ENCODE results near the gene ABCA13. TPM values are rescaled to one million over a fixed set of nuclear protein-coding genes. Genes with fewer than 3 reads are reported as not detected.
"Not testable (repeated sequence)": the region's sequence is repeated elsewhere in the genome, so short reads cannot be mapped to it uniquely, and the experiment has no call there.

Gene ABCA13
- total RNA-seq, 1 donor from 2014 or later = 0.60 TPM

DNA sequence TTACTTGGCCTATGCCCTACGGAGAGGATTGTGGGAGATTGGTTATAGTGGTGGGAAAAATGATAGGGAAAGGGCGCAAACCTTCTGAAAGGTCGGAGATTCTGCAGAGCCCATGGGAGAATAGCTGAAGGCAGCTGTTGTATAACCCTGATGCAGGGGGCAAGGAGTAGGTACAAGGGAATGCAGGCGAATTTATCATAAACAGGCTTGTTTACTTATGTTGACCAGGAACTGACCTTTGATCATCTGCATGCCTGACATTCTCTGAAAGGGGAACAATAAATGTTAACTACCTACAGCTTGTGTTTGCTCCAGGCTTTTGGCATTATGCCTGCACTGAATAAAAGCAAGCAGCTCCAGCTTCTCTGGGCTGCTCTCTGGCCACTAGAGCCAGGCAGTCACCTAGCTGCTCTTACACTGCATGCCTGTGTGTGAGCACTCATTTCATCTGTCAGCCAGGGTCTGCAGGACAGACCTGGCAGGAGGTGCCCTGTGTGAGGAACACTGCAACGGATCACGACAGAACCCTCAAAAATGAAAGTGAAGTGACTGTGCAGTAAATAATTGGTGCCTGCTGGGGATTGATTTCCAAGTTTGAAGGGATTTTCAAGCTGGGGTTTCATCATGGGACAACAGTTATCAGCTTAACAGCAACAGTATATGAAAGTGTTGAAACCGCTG lies 31.1 kb upstream of the ABCA13 start:
- TF ChIP-seq, protein P1, sequence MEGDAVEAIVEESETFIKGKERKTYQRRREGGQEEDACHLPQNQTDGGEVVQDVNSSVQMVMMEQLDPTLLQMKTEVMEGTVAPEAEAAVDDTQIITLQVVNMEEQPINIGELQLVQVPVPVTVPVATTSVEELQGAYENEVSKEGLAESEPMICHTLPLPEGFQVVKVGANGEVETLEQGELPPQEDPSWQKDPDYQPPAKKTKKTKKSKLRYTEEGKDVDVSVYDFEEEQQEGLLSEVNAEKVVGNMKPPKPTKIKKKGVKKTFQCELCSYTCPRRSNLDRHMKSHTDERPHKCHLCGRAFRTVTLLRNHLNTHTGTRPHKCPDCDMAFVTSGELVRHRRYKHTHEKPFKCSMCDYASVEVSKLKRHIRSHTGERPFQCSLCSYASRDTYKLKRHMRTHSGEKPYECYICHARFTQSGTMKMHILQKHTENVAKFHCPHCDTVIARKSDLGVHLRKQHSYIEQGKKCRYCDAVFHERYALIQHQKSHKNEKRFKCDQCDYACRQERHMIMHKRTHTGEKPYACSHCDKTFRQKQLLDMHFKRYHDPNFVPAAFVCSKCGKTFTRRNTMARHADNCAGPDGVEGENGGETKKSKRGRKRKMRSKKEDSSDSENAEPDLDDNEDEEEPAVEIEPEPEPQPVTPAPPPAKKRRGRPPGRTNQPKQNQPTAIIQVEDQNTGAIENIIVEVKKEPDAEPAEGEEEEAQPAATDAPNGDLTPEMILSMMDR (conservative IDR thresholded peaks at IDR 0.05) = no peak
- Mint-ChIP-seq H3K36me3 (no peaks in the 10 kb centered on the region), H3K27ac (peak overlapping the region; percentile 19), H3K4me1 (ENCODE audit: unreplicated experiment) (peaks cover 5% of the 10 kb centered on the region), H3K9me3 (peaks cover 11% of the 10 kb centered on the region), H3K27me3 (no peaks in the 10 kb centered on the region), H3K4me3 (no peak overlapping the region)
- no peak for DNase-seq (ENCODE audit: extremely low spot score, unreplicated experiment)

DNA sequence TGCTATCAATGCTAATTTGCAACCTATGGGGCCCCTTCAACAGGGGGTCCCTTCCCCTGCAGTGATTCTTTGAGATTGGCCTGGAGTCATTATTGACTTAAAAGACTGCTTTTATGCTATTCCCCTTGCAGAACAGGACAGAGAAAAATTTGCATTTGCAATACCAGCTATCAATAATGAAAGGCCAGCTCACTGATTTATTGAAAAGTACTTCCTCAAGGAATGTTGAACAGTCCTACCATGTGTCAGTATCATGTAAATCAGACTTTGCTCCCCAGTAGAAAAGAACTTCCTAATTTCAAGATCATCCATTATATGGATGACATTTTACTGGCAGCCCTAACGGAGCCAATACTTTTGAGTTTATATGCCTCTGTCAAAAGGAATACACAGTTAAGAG lies 29.7 kb upstream of the ABCA13 start:
- Mint-ChIP-seq H3K4me1 (ENCODE audit: unreplicated experiment) (peaks cover 5% of the 10 kb centered on the region), H3K27me3 (no peaks in the 10 kb centered on the region), H3K36me3 (no peaks in the 10 kb centered on the region), H3K4me3 (no peak overlapping the region), H3K9me3 (peaks cover 13% of the 10 kb centered on the region), H3K27ac (no peak overlapping the region)
- no peak for DNase-seq (ENCODE audit: extremely low spot score, unreplicated experiment)
- TF ChIP-seq, protein P1 (conservative IDR thresholded peaks at IDR 0.05) = no peak

DNA sequence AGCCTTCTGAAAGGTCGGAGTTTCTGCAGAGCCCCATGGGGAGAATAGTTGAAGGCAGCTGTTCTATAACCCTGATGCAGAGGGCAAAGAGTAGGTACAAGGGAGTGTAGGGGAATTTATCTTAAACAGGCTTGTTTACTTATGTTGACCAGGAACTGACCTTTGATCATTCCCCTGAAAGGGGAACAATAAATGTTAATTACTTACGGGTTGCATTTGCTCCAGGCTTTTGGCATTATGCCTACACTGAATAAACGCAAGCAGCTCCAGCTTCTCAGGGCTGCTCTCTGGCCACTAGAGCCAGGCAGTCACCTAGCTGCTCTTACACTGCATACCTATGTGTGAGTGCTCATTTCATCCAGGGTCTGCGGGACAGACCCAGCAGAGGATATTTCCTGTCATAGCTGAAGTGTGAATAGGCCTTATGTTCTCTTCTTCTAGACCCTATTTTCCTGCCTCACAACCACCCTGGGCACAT lies 26.9 kb upstream of the ABCA13 start:
- peaks cover 5% of the 10 kb centered on the region for H3K27me3 Mint-ChIP-seq
- no peak for DNase-seq (ENCODE audit: extremely low spot score, unreplicated experiment)
- H3K4me3 Mint-ChIP-seq = no peak overlapping the region
- H3K9me3 Mint-ChIP-seq = peaks cover 13% of the 10 kb centered on the region
- TF ChIP-seq, protein P1 (conservative IDR thresholded peaks at IDR 0.05) = no peak
- no peaks in the 10 kb centered on the region for H3K36me3 Mint-ChIP-seq
- no peak overlapping the region for H3K27ac Mint-ChIP-seq
- H3K4me1 Mint-ChIP-seq (ENCODE audit: unreplicated experiment) = peaks cover 11% of the 10 kb centered on the region

DNA sequence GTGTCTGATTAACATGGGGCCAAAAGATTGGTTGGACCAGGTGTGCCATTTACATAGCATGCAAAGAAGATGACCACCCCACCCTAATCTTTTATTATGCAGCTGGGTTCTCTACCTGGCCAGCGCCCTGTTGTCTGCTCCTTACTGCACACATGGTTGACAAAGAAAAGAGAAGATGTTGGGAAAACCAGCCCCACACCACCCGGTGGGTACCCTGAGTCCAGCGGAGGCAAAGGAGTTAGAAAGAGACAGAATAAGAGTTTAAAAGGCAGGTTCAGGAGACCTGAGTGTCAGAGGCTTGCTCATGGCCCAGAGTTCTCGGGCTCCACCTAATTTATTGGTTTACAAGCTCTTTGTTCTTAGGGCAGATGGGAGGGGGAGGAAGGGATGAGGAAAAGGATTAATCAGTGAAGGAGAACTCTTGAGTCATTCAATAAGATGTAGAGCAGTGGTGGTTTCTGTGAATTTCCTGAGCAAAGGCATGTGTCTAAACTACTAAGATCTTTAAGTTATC lies 24.1 kb upstream of the ABCA13 start:
- Mint-ChIP-seq H3K4me3 (peak overlapping the region; percentile 13), H3K27ac (peak overlapping the region; percentile 7), H3K36me3 (no peaks in the 10 kb centered on the region), H3K27me3 (peaks cover 10% of the 10 kb centered on the region), H3K4me1 (ENCODE audit: unreplicated experiment) (peaks cover 11% of the 10 kb centered on the region), H3K9me3 (peaks cover 12% of the 10 kb centered on the region)
- no peak for DNase-seq (ENCODE audit: extremely low spot score, unreplicated experiment)
- TF ChIP-seq, protein P1 (conservative IDR thresholded peaks at IDR 0.05) = no peak

DNA sequence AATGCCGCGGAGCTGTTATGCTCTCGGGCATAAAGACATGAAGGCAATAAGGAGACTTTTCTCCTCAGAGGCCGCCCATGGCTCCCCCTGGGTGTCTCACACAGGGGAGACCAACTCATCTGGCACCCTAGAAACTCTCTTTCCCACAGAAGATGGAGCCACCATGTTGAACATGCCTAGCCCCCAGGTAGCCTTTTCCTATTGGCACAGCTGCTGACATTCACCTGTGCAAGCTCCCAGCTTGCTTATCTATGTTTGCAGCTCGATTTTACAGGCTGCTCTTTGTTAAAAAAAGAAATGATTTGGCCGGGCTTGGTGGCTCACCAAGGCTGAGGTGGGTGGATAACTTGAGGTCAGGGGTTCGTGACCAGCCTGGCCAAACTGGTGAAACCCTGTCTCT lies 23.6 kb upstream of the ABCA13 start:
- DNase-seq (ENCODE audit: extremely low spot score, unreplicated experiment); H3K4me3 Mint-ChIP-seq; H3K9me3 Mint-ChIP-seq; H3K36me3 Mint-ChIP-seq; H3K27me3 Mint-ChIP-seq: not testable (repeated sequence)
- Mint-ChIP-seq H3K4me1 (ENCODE audit: unreplicated experiment) (peaks cover 11% of the 10 kb centered on the region), H3K27ac (peak overlapping the region; percentile 7)

DNA sequence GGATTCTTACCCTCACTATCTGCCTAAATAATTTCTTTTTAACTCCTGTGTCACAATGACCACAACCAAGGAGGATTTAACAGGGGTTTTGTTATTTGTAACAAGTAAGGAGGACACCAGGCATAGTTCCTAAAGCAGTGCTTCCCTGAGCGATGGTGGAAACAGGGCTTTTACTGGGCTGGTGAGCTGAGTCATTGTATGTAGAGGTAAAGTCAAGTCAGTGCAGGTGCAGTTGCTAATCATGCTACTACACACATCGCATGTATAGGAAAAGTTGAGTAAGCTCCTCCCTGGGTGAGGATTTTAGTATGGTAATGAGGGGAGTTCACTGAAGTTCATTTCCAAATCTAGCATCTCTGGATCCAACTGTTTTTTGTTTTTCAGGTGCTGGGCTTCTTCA lies 22.9 kb upstream of the ABCA13 start:
- no peak for DNase-seq (ENCODE audit: extremely low spot score, unreplicated experiment)
- peaks cover 11% of the 10 kb centered on the region for H3K4me1 Mint-ChIP-seq (ENCODE audit: unreplicated experiment)
- H3K27me3 Mint-ChIP-seq = peaks cover 10% of the 10 kb centered on the region
- no peaks in the 10 kb centered on the region for H3K36me3 Mint-ChIP-seq
- peaks cover 7% of the 10 kb centered on the region for H3K9me3 Mint-ChIP-seq
- no peak overlapping the region for H3K4me3 Mint-ChIP-seq
- no peak overlapping the region for H3K27ac Mint-ChIP-seq
- TF ChIP-seq, protein P1 (conservative IDR thresholded peaks at IDR 0.05) = no peak

Data from type B pancreatic cell (in vitro differentiated cells).